OCI-LY1 (cell line): ENCODE results near the gene ANKRD10.

ENCODE experiments used
- H2AFZ ChIP-seq: fragments of 200-600 bp; sonication (generic), shearing (Covaris generic); 2 replicates; pipeline ENCODE4 v1.6.0; 2014; ENCODE audit warnings: antibody characterized with exemption, mild to moderate bottlenecking, low read length
- H3F3A ChIP-seq: fragments of 200-600 bp; sonication (generic), shearing (Covaris generic); 2 replicates; pipeline ENCODE4 v1.6.0; 2014; ENCODE audit warnings: mild to moderate bottlenecking, antibody characterized with exemption, low read length, moderate library complexity; ENCODE audit not compliant: insufficient read depth
- H3K27ac ChIP-seq: fragments of 200-600 bp; sonication (generic); 2 replicates; pipeline ENCODE4 v1.5.1; 2014; ENCODE audit warnings: low read length, mixed run types, mild to moderate bottlenecking, low read depth; ENCODE audit not compliant: poor library complexity, severe bottlenecking
- H3K27me3 ChIP-seq: fragments of 200-600 bp; sonication (generic); 2 replicates; pipeline ENCODE4 v1.6.0; 2014; ENCODE audit warnings: antibody characterized with exemption, mild to moderate bottlenecking, low read length, moderate library complexity; ENCODE audit not compliant: insufficient read depth
- H3K36me3 ChIP-seq: fragments of 200-600 bp; sonication (generic); 2 replicates; pipeline ENCODE4 v1.6.1; 2014; ENCODE audit warnings: mild to moderate bottlenecking, antibody characterized with exemption, low read length, moderate library complexity, mixed read lengths; ENCODE audit not compliant: insufficient read depth
- H3K4me1 ChIP-seq: fragments of 200-600 bp; sonication (generic); 2 replicates; pipeline ENCODE4 v1.5.1; 2014; ENCODE audit warnings: mild to moderate bottlenecking, low read length, moderate library complexity; ENCODE audit not compliant: insufficient read depth, severe bottlenecking
- H3K4me2 ChIP-seq: fragments of 200-600 bp; sonication (generic), shearing (Covaris generic); 2 replicates; pipeline ENCODE4 v1.6.1; 2014; ENCODE audit warnings: low read length
- H3K4me3 ChIP-seq: fragments of 200-600 bp; sonication (generic); 2 replicates; pipeline ENCODE4 v1.5.1; 2014; ENCODE audit warnings: low read length, low read depth, mild to moderate bottlenecking, mixed read lengths; ENCODE audit not compliant: poor library complexity, severe bottlenecking
- H3K79me2 ChIP-seq: fragments of 200-600 bp; shearing (Covaris generic); 2 replicates; pipeline ENCODE4 v1.6.1; 2016; ENCODE audit warnings: mixed run types, low read length, mixed read lengths; ENCODE audit not compliant: insufficient read depth
- H3K9ac ChIP-seq: fragments of 200-600 bp; sonication (generic), shearing (Covaris generic); 2 replicates; pipeline ENCODE4 v1.6.1; 2014; ENCODE audit warnings: mild to moderate bottlenecking, low read length, mixed read lengths
- H3K9me2 ChIP-seq: fragments of 200-600 bp; sonication (generic), shearing (Covaris generic); 2 replicates; pipeline ENCODE4 v1.6.1; 2014; ENCODE audit warnings: low read depth, mild to moderate bottlenecking, low read length, mixed read lengths
- H3K9me3 ChIP-seq: fragments of 200-600 bp; shearing (Covaris generic); 2 replicates; pipeline ENCODE4 v1.6.1; 2014; ENCODE audit warnings: low read length, mixed read lengths
- H4K20me1 ChIP-seq: fragments of 200-600 bp; sonication (generic), shearing (Covaris generic); 2 replicates; pipeline ENCODE4 v1.6.0; 2016; ENCODE audit warnings: mild to moderate bottlenecking, low read length; ENCODE audit not compliant: insufficient read depth
- EZH2 ChIP-seq: fragments of 200-600 bp; sonication (generic), shearing (Covaris generic); IDR thresholded peaks from 2 replicates; pipeline ENCODE4 v1.8.0; 2017; ENCODE audit warnings: borderline replicate concordance, mixed run types, mild to moderate bottlenecking, antibody characterized with exemption, low read length, moderate library complexity, mixed read lengths
- TF ChIP-seq, protein P1 (sequence below): fragments of 200-600 bp; sonication (generic), shearing (Covaris generic); IDR thresholded peaks from 2 replicates; pipeline ENCODE4 v1.5.1; 2017; ENCODE audit warnings: mild to moderate bottlenecking, antibody characterized with exemption, low read length, moderate library complexity, mixed read lengths

ANKRD10 gene

DNA sequence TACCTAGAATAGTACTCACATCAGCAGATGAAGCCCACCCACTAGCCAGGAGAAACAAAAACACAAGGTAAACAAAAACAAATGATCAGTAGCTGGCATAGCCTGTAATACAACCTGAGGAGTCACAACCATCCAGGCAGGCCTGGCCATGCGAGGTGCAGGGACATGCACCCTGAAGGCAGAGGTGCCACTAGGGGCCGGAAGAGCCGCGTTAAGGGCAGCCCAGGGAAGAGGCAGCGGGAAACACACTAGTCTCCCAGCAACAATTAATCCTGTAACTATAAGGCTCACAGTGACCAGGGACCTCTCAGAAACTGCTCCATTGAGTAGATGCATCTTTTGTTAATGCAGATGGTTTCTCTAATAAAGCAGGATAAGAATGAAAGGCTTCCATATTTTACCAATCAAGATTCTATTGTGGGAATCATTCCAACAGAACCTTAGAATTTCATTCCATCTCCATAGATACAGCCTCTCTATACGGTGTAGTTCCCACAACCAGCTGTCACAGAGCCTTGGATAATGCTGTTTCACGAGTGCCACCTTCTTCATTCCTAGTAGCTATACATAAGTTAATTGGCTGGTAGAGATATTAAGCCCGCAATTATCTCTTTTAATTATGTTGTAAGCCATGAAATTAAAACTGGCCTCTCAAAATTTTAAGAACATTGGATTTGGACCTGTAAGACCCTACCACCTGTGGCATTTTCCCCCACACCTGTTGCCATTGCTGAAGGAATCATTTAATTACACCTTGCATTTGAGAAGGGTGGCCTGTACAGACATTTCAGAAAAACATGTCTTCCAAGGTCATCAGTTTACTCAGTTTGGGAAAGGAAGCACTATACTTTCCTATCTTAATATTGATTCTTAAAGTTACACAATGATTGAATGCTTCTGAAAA, 28.7 kb downstream of the ANKRD10 start:
- TF ChIP-seq, protein P1, sequence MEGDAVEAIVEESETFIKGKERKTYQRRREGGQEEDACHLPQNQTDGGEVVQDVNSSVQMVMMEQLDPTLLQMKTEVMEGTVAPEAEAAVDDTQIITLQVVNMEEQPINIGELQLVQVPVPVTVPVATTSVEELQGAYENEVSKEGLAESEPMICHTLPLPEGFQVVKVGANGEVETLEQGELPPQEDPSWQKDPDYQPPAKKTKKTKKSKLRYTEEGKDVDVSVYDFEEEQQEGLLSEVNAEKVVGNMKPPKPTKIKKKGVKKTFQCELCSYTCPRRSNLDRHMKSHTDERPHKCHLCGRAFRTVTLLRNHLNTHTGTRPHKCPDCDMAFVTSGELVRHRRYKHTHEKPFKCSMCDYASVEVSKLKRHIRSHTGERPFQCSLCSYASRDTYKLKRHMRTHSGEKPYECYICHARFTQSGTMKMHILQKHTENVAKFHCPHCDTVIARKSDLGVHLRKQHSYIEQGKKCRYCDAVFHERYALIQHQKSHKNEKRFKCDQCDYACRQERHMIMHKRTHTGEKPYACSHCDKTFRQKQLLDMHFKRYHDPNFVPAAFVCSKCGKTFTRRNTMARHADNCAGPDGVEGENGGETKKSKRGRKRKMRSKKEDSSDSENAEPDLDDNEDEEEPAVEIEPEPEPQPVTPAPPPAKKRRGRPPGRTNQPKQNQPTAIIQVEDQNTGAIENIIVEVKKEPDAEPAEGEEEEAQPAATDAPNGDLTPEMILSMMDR: no peak; the same call in 1 of the 2 replicates
- no peak for TF ChIP-seq EZH2
- H3K27me3 ChIP-seq: no peaks in the 10 kb centered on the region
- H3K4me3 ChIP-seq: no peak overlapping the region

DNA sequence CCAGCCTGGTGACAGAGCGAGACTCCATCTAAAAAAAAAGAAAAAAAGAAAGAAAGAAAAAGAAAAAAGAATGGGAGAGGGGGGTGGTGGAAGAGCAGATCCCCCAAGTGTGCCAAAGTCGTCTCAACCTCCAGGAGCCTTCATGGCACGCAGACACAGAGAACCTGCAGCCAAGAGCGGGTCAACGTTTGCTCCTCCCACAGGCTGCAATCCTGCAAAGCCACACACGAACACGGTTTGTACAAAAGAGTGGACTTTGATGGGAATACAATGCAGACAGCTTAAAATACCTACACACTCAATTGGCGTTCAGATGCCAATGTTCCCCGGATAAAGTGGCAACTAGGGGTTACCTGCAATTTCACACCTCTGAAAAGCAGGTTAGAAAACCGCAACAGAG, 29.4 kb downstream of the ANKRD10 start:
- no peaks in the 10 kb centered on the region for H3K79me2 ChIP-seq
- H3K27me3 ChIP-seq: no peaks in the 10 kb centered on the region
- H3F3A ChIP-seq: no peaks in the 10 kb centered on the region
- H3K4me3 ChIP-seq: no peak overlapping the region
- no peaks in the 10 kb centered on the region for H3K4me1 ChIP-seq
- H3K36me3 ChIP-seq: no peaks in the 10 kb centered on the region
- H3K9me2 ChIP-seq: no peaks in the 10 kb centered on the region
- no peak overlapping the region for H3K4me2 ChIP-seq
- H4K20me1 ChIP-seq: no peaks in the 10 kb centered on the region
- H3K9ac ChIP-seq: no peak overlapping the region
- H2AFZ ChIP-seq: no peak overlapping the region
- H3K9me3 ChIP-seq: no peaks in the 10 kb centered on the region
- TF ChIP-seq, protein P1: no peak
- TF ChIP-seq EZH2: no peak
- no peak overlapping the region for H3K27ac ChIP-seq

More for the DNA sequence above, 28.7 kb downstream of the ANKRD10 start:
- Histone ChIP-seq H3F3A (no peaks in the 10 kb centered on the region), H4K20me1 (no peaks in the 10 kb centered on the region), H3K27ac (no peak overlapping the region), H3K79me2 (no peaks in the 10 kb centered on the region), H3K36me3 (no peaks in the 10 kb centered on the region), H3K4me1 (no peaks in the 10 kb centered on the region), H3K9ac (no peak overlapping the region), H3K9me2 (no peaks in the 10 kb centered on the region), H3K9me3 (no peaks in the 10 kb centered on the region), H2AFZ (no peak overlapping the region), H3K4me2 (no peak overlapping the region)

DNA sequence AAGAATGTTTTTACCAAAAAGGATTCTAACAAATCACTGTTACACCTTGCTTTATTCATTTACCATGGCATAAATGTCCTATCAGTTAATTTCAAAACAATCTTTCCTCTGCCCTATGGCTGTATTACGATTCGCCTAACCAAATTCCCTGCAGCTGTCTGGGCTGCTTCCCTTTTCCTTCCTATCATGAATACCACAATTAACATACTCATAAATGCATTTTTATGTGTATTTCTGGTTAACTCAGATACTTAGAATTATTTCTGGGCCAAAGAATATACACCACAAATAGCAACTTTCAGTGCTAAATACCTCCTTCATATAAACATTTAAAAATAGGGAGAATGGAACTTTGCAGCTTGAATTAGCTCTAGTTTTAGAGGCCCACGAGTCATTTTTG, 30.4 kb downstream of the ANKRD10 start:
- Histone ChIP-seq H3K4me1 (no peaks in the 10 kb centered on the region), H3K27me3 (no peaks in the 10 kb centered on the region), H3K27ac (no peak overlapping the region), H3F3A (no peaks in the 10 kb centered on the region), H3K4me3 (no peak overlapping the region), H3K79me2 (no peaks in the 10 kb centered on the region), H2AFZ (no peak overlapping the region), H3K9me2 (no peaks in the 10 kb centered on the region), H3K9ac (no peak overlapping the region), H4K20me1 (no peaks in the 10 kb centered on the region), H3K36me3 (no peaks in the 10 kb centered on the region), H3K9me3 (no peaks in the 10 kb centered on the region), H3K4me2 (no peak overlapping the region)
- TF ChIP-seq, protein P1: no peak
- no peak for TF ChIP-seq EZH2
